ENCODE data around the gene DDIT4L. TPM values are rescaled to one million over a fixed set of nuclear protein-coding genes. Genes with fewer than 3 reads are reported as not detected.
"Not testable (repeated sequence)": the region's sequence is repeated elsewhere in the genome, so short reads cannot be mapped to it uniquely, and the experiment has no call there.

The DDIT4L gene
- total RNA-seq, 1 experiment from 2014 or later, result 8.4 TPM

- no peaks in the 10 kb centered on the region for H3K36me3 ChIP-seq
- no peak for DNase-seq
Measured at GRCh38 chr4:100146756-100147155, 43.5 kb downstream of the DDIT4L start.

GRCh38 chr4:100137320-100137719 is 52.9 kb downstream of the DDIT4L start:
- H3K4me3 ChIP-seq; H3K9me3 ChIP-seq (replicated peaks); DNase-seq; H3K36me3 ChIP-seq; H3K27me3 ChIP-seq; H3K27ac ChIP-seq; H3K4me1 ChIP-seq: not testable (repeated sequence)

More at GRCh38 chr4:100146756-100147155, 43.5 kb downstream of the DDIT4L start:
- no peaks in the 10 kb centered on the region; the same call in 1 of the 2 replicates for H3K4me1 ChIP-seq
- no peaks in the 10 kb centered on the region for H3K27me3 ChIP-seq
- no peaks in the 10 kb centered on the region for H3K9me3 ChIP-seq (replicated peaks)
- no peak overlapping the region for H3K4me3 ChIP-seq
- H3K27ac ChIP-seq, result no peak overlapping the region

Other genes starting within 250 kb of the DDIT4L start
- 23.8 and 26.1 TPM in 2 replicates for gene DNAJB14, start 243.8 kb downstream of the DDIT4L start, total RNA-seq (2014; rRNA removed; shearing (Covaris generic))
- gene H2AZ1, start 240.2 kb downstream of the DDIT4L start, total RNA-seq (2014; rRNA removed; shearing (Covaris generic)), result 794 and 838 TPM in 2 replicates

Measured in SJCRH30 (cell line).